Measurements from ENCODE around the gene DOCK11.

The DOCK11 gene

DNA sequence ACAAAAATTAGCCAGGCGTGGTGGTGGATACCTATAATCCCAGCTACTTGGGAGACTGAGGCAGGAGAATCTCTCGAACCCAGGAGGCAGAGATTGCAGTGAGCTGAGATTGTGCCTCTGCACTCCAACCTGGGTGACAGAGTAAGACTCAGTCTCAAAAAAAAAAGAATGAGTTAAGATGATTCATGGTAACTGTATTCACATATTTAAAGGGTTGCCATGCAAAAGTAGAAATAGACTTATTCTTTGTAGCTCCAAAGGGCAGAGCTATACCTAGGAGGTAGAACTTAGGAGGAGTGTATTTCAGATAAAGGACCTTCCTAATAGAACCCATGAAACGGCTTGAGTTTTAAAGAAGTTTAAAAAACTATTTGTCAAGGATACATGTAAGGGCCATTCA lies 127.4 kb downstream of the DOCK11 start:
- TF ChIP-seq, protein P1, sequence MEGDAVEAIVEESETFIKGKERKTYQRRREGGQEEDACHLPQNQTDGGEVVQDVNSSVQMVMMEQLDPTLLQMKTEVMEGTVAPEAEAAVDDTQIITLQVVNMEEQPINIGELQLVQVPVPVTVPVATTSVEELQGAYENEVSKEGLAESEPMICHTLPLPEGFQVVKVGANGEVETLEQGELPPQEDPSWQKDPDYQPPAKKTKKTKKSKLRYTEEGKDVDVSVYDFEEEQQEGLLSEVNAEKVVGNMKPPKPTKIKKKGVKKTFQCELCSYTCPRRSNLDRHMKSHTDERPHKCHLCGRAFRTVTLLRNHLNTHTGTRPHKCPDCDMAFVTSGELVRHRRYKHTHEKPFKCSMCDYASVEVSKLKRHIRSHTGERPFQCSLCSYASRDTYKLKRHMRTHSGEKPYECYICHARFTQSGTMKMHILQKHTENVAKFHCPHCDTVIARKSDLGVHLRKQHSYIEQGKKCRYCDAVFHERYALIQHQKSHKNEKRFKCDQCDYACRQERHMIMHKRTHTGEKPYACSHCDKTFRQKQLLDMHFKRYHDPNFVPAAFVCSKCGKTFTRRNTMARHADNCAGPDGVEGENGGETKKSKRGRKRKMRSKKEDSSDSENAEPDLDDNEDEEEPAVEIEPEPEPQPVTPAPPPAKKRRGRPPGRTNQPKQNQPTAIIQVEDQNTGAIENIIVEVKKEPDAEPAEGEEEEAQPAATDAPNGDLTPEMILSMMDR (IDR thresholded peaks at IDR 0.05; ENCODE audit: low read length, missing control alignments), result no peak
- DNase-seq (ENCODE audit: low read depth), result no peak
- H3K4me3 ChIP-seq (replicated peaks; ENCODE audit: low read depth, low read length), result no peak overlapping the region

DNA sequence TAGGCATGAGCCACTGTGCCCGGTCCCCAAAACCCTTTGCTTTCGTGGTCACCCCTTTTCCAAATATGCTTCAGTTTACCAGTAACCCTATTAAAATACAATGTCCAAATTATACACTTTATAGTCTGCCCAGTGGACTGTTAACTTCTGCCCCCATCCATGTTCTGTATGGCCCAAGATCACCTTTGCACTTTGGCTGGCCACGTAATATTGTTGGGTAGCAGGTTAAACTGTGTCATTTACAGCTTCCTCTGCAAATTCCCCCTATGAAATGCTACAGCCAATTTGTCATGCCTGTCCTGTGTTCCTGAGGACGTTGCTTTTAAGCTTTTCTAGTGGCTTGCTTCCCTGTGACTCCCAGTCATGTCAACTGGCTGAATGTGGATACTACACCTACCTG lies 130.7 kb downstream of the DOCK11 start:
- TF ChIP-seq, protein P1 (IDR thresholded peaks at IDR 0.05; ENCODE audit: low read length, missing control alignments), result no peak
- no peak for DNase-seq (ENCODE audit: low read depth)
- no peak overlapping the region for H3K4me3 ChIP-seq (replicated peaks; ENCODE audit: low read depth, low read length)

DNA sequence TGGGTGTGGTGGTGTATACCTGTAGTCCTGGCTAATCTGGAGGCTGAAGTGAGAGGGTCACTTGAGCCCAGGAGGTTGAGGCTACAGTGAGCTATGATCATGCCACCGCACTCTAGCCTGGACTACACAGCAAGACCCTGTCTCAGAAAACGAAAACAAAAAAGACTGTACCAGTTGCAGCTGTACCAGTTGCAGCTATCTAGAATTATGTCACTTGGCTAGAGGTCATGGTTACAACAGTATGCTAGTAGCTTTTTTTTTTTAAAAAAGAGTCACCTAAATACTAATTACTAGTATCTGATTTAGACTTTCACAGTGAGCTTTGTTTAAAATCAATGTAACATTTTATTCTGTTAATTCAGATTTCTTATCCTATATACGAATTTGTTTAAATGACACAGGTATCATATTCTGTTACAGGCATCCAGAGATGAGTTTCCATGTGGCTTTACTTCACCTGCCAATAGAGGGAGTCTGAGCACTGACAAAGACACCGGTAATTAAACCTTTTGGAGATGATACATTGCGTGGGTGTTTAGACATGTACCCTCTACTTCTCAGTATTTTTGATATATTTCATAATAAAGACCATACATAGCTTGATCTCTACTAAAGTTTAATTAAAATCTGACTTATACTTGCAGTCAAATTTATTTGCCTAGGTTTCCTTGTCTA lies 131.6 kb downstream of the DOCK11 start:
- H3K4me3 ChIP-seq (replicated peaks; ENCODE audit: low read depth, low read length), result no peak overlapping the region
- DNase-seq (ENCODE audit: low read depth), result peak; percentile 2
- TF ChIP-seq, protein P1 (IDR thresholded peaks at IDR 0.05; ENCODE audit: low read length, missing control alignments), result peak; percentile 35

DNA sequence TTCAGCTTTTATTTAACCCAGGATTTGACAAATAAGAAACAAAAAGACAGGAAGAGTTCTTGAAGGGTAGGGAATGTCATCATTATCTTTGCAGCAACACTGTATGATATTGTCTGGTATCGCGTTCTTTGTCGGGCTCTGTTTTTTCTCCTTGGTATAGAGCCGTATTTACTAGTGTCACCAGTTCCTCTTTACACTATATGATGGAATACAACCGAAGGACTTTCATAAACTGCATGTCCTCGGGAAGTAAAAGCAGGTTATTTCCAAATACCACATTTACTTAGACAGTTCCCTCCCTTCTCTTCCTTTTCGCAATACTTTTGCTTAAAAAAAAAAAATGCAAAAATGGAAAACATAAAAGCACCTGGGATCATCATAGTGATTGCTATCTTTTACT lies 135.2 kb downstream of the DOCK11 start:
- H3K4me3 ChIP-seq (replicated peaks; ENCODE audit: low read depth, low read length), result no peak overlapping the region
- TF ChIP-seq, protein P1 (IDR thresholded peaks at IDR 0.05; ENCODE audit: low read length, missing control alignments), result no peak
- DNase-seq (ENCODE audit: low read depth), result no peak

DNA sequence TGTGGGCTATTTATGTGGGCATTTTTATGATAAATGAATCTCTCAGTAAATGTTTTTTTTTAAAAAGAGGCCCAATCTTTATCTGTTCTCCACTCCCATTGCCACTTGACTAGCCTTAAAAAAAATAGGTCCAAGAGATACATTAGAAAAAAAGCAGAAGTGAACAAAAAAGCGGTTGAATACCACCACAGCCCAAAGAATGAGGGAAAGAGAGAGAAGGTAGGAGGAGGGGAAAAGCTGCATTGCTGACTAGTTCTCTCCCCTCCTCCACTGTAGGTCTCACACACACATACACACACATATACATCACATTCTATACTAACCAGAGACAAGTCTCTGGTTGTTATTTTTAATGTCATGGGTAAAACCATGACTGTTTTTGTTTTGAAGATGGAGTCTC lies 136.0 kb downstream of the DOCK11 start:
- TF ChIP-seq, protein P1 (IDR thresholded peaks at IDR 0.05; ENCODE audit: low read length, missing control alignments), result no peak
- no peak for DNase-seq (ENCODE audit: low read depth)
- H3K4me3 ChIP-seq (replicated peaks; ENCODE audit: low read depth, low read length), result no peak overlapping the region

DNA sequence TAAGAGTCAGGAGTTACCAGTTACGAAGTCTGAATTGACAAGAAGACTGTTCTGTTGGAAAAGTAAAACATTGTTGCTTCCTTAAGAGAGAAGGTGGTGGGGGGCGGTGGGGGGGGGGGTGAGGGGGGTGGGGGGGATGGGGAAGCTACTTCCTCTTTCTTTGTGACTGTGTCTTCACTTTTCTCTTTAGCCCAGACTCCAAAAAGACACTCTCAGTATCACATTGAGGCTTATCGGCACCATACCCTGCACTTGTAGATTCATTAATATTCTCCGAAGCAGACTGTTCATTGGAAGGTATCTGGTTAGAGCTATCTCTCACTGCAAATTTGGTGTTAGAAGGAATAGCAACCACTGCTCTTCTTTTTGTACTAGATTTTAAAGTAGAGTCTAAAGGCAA lies 137.2 kb downstream of the DOCK11 start:
- H3K4me3 ChIP-seq (replicated peaks; ENCODE audit: low read depth, low read length), result no peak overlapping the region
- DNase-seq (ENCODE audit: low read depth), result no peak
- TF ChIP-seq, protein P1 (IDR thresholded peaks at IDR 0.05; ENCODE audit: low read length, missing control alignments), result no peak

DNA sequence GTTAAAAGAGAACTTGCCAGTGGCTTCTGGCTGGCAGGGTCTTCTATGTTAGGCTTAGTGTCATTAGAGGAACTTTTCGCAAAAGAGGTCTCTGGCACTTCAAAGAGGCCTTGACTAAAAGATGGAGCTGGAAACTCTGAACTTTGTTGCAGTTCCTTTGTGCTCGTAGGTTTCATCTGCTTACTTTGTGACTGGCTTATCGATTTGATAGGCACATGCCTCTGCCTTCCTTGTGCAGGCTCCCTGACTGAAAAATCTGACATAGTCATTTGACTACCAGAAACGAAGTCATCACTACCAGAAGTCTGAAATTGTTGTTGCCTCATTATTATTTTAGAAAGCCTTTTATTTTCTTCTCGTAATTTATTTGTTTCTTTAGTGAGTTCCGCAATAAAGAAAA lies 137.9 kb downstream of the DOCK11 start:
- no peak overlapping the region for H3K4me3 ChIP-seq (replicated peaks; ENCODE audit: low read depth, low read length)
- DNase-seq (ENCODE audit: low read depth), result no peak
- TF ChIP-seq, protein P1 (IDR thresholded peaks at IDR 0.05; ENCODE audit: low read length, missing control alignments), result no peak

Measured in fibroblast of pulmonary artery (primary cell).